ENCODE measurements around the gene SEMA4F.
A peak's percentile ranks its signal among the peaks of the same experiment; 100 is the strongest.

The SEMA4F gene

DNA sequence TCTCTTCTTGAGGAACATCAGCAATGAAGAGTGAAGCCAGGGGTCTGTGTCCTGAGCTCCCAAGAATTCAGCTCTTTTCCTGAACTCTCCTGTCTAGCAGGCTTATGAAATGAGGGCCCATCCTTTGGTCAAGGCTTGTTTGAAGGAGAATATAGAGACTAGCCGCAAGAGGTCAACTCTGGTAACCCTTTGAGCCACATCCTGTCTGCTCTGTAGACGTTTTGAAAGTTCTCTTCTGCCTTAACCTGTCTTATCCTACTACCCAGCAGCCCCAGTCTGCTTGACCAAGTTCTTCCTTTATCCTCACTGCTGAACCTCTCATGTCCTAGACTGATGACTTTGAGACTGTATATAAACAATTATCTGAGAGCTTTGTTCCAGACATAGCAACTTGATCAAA, 5.4 kb downstream of the SEMA4F start:
- DNase-seq, result no peak

DNA sequence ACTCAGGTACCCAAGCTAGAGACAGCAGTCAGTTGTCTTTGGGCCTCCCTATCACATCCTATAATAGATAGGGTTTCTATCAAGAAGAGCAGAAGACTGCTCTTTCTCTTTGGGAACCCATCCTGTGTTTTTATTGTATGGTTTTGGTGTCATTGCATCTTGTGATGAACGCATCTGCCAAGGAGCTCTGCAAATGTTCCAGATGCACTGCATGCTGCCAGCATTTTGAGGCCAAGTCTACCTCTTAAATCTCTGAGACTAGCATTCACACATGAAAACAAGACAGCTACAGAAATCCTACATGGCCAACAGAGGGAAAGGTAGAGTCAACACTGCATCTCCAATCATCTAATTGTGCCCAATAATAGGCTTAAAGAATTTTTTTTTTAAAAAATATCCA, 14.0 kb downstream of the SEMA4F start:
- no peak for DNase-seq

DNA sequence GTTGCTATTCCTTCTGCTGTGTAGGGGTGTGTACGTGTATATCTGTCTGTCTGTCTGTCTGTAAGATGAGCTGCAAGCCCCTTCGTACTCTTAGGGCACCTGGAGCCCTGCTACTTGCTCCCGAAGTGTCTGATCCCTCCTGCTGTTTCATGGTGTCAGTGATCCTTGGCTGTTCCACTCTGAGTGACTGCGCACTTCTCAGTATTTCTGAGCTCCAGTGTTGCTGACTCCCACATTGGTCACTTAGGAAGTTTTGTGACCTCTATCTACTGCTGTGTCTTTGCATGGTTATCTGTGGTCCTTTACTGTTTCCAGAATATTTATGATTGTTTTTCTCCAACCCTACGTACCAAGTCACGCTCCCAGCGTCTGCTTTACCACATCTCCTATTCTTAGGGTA, 16.2 kb downstream of the SEMA4F start:
- no peak for DNase-seq

DNA sequence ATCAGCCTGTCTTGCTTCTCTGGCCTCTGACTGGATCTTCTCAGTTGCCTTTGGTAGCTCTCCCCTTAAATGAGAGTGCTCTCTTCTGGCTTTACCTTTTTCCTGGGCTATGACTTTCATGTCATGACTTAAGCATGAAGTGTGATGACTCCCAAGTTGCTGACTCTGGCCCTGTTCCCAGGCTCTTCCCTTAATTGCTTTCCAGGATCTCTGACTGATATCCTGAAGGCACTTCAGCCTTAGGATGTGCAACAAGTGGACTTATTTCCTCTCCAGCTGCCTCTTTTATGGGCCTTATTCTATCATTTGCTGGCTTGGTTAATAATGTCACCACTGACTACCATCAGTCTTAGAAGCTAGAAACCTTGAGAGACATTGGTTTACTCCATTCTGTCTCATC, 17.4 kb downstream of the SEMA4F start:
- peak; percentile 18 for DNase-seq

DNA sequence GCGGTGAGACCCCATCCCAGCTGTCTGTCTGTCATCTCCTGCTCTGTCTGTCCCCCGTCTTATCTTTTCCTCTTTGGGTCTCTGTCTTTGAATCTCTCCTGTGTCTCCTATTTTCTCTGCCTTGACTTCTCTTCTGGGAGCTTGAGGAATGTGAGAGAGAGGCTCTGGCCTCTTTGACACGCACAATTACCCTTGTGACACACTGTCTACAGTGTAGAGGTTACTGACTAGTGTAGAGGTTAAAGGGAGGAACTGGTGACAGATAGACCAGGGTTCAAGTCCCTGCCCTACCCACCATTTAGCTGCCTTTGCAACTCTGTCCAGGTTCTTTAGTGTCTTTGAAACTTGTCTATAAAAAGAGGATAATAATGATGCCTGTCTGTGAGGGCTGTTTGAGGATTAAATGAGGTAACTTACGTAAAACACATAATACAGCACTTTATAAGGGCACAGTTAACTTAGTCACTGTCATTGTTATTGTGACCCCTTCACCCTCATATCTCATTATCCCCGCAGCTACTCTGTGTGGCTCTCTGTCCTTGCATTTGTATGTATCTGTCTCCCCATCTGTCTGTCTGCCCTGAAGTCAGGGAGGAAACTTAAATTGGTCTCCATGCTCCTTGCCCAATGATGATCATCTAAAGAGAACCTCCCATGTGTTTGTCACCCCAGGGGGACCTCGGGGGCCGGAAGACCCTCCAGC, 19.9 kb downstream of the SEMA4F start:
- no peak for DNase-seq

DNA sequence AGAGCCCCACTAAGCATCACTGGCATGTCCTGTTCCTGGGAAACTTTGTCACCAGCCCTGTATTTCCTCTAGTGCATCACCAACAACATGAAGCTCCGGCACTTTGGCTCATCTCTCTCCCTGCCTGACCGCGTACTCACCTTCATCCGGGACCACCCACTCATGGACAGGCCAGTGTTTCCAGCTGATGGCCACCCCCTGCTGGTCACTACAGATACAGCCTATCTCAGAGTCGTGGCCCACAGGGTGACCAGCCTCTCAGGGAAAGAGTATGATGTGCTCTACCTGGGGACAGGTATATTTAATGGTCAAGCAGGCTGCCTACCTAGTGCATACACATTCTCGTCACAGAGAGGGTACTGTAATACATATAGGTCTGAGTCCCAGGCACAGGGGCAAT, 21.0 kb downstream of the SEMA4F start:
- no peak for DNase-seq

DNA sequence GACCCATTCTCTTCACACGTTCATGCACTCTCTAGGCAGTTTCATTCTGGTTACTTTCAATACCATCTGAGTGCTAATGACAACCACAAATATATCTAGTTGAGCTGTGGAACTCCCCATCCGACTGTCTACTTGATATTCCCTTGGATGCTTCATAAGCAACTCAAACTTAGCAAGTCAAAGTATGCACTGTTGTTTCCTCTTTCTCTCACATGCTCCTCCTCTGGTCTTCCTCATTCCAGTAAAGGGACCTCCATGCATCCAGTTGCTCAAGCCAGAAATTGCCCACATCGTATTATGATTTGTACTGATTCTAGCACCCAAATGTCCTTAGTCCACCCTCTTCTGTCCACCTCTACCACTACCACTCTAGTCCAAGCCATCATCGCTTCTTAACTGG, 22.3 kb downstream of the SEMA4F start:
- DNase-seq, result no peak

DNA sequence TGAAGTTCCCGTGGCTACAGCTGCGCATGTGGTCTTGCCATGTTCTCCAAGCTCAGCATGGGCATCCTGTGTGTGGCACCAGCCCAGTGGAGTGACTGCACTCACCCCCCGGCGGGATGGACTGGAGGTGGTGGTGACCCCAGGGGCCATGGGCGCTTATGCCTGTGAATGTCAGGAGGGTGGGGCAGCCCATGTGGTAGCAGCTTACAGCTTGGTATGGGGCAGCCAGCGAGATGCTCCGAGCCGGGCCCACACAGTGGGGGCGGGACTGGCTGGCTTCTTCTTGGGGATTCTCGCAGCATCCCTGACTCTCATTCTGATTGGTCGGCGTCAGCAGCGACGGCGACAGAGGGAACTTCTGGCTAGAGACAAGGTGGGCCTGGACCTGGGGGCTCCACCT, 25.6 kb downstream of the SEMA4F start:
- no peak for DNase-seq

DNA sequence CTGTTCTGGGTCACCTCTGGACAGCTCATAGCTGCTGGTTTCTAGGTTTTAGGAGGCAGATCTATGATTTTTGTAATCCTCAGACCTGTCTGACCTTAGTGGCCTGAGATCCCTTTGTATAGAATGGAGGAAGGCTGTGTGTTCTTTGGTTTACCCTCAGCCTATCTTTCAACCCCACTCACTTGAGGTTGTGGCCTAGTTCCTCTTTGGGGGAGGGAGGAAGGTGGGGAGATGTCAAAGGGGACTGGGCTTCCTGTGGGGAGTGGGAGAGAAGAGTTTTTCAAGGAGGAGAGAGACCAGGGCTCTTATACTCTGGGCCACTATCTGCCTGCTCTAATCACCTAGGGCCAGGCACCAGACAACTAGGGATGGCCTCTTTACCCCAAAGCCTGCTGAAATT, 28.5 kb downstream of the SEMA4F start:
- DNase-seq, result no peak

DNA sequence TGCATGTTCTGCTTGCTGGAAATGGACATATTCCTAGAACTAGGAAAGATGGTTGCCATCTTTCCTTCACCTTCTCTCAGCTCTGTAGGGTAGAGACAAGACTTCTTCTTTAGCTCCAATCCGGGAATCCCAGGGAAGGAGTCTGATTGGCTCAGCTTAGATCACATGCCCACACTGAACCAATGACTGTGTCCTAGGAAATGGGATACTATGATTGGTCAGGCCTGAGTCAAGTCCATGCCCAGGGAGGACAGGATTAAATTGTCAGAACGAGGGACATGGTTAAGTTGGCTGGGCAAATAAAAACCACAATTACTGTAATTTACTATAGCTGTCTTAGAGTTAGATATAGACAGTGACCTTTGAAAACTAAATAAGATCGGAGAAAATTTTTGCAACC, 31.4 kb downstream of the SEMA4F start:
- no peak for DNase-seq

DNA sequence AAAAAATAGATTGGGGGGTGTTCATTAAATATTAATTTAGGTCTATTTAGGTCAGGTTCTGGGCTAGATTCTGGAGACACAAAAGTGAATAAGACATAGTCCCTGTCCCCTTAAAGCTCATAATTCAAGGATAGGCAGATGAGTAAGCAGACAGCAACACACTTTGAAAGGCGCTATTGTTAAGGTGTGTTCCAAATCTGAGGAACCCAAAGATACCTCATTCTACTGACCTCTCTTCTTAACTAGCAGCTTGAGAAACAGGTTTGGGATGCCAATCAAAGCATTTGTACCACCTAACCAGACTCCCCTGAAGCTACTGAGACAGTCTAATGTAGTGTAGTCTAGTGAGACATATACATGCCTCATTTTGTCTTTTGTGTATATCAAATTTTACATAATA, 34.8 kb downstream of the SEMA4F start:
- DNase-seq, result no peak

DNA sequence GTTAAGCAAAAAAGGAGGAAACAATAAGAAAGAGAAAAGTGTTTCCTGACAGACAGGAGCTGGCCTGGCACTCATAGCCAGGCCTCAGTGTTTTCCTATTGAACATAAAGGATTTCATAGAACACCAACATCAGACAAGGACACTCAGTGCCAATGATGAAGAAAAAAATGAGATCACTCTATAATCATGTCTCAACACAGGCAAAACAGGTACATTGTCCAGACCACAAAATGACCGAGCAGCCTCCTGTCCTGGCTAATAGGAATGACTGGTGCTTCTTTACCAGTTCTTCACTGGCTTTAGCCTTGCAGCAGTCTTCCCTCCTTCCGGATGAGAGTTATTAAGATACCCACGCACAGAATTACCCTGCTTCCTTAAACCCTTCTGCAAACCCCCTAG, 35.6 kb downstream of the SEMA4F start:
- no peak for DNase-seq

DNA sequence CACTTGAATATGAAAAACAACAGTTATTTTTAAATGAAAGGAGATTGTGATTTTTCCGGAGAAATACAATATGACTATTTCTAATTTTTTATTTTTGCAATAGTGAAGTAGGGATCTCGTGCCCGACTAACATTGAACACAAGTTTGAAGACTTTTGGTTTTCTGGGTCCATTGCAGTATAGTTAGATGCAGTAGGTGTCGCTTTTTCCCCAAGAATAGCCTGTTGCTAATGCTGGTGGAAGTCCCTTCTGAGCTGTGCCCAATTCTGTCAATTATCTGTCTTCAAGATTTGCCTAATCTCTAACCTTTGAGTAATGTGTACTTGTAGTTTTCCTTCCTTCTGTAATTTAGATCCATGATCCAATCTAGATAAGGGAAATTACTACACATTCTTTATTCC, 36.5 kb downstream of the SEMA4F start:
- DNase-seq, result peak; percentile 80

DNA sequence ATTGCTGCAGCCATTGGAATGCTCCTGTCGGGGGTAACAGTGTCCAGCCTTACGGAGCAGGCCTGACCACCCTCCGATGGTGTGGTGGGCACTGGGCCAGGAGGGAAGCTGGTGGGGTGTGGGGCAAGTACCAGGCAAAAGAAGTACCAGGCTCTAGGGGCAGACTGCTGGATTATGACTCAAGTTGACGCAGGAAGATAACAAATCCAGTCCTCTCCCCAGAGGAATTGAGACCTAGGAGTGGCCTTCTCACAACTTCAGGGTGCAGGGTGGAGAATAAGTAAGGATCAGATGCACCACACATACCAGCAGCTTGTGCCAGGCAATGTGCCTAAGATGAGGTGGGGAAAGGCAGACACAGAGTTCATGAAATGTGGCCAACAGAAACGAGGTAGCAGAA, 37.9 kb downstream of the SEMA4F start:
- no peak for DNase-seq

DNA sequence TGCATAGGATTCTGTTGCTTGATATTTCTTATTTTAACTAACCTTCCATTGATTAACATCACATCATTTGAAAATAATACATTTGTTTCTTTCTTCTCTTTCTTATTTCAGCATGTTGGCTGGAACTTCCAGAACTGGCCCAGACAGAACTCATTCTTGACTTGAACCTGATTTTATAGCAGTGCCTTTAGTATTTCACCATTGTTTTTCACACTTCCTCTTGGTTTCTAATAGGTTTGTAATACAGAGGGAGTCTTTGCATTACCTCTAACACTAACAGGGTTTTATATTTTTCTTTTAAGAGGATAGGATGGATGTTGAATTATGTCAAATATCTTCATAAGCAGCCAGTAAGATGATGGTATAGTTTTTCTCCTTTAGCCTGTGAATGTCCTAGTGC, 39.2 kb downstream of the SEMA4F start:
- DNase-seq, result no peak

DNA sequence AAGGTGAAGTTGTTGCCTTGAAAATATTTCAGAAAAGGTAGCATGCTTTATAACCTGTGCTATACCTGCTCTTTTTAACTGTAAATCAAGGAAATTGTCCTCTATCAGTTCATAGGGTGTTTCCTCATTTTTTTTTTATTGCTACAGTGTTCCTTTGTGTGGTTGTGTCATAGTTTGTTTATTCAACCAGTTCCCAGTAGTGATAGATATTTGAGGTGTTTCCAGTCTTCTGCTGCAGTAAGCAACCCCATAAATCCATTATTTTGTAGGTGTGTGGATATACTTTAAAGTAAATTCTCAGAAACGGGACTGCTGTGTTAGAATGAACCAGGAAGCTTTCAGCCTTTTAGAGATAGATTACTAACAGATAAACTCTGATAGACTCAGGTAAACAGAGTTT, 39.6 kb downstream of the SEMA4F start:
- DNase-seq, result no peak

DNA sequence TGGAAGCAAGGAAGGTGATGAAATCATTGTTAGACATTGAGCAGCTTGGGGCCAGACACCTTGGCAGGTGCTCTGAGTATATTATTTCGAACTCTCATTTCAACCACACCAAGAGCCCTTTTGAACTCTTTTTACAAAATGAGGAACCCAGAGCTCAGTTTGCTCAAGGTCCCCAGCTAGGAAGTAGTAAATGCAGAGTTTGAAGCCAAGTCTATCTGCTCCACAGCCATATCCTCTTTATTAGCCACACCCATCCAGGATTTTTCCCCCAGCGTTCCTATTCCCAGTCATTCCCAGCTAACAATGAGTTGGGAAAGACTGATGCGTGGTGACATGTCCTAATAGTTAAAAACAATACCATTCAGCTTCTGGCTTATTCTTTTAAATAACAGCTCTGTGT, 40.2 kb downstream of the SEMA4F start:
- no peak for DNase-seq

DNA sequence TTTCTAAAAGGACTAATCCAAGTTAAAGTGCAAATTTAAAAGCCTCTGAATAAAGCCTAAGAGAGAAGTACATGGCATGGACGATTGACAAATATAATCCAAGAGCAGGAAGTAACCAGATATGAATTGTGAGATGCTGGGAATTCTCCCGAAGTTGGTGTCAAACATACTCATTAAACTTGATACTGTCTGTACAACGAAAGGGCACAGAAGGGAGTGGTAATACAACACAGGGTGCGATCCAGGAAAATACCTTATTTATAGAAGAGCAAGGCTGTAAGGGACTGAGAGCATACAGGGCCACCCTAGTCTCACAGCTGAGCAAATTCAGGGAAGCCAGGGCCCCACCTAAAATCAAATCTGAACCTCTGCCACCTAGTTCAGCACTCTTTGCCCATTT, 41.6 kb downstream of the SEMA4F start:
- DNase-seq, result no peak

DNA sequence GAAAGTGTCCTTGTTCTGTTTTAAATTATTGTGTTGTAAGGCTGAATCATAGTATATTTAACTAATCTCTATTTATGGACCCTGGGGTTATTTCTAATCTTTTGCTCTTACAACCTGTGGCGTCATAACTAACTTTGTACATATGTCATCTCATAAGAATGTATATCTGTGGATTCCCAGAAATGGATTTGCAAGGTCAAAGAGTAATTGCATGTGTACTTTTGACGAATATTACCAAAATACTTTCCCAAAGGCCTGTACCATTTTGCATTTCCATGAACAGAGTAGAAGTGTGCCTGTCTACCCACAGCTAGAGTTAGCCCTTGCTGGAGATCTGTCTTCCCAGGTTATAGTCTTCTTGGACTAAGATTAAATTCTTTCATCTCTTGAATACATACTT, 42.8 kb downstream of the SEMA4F start:
- no peak for DNase-seq

DNA sequence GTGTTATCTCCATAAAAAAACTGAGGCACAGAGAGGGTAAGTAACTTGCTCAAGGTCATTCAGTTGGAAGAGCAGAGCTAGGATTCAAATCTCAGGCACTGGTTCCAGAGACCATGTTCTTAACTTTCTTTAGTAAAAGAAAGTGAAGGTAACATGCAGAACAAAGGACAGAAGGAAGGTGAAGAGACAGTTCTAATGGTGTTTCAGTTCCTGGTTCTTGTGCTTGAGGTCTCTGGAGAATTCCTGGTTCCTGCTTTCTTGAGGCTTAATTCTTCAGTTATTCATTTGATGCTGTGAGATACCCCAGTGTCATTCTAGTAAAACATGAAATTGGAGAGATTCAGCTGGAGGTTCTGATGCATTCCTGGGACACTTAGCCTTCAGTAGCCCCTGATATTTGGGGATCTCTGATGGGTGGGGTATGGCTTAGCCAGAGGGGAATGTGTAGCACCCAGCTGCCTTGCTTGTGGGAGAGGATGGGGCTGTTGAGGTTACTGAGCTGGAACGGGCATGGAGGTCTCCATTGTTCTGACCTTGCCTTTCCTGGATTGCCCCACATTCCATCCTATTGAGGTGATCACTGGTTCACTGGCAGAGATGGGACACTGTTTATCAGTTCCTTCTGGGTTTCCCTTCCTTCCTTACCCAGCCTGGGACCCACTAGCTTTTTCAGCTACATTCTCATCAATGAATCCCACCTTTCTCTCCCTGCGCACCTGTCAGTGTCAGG, 46.8 kb downstream of the SEMA4F start:
- DNase-seq, result peak; percentile 35

DNA sequence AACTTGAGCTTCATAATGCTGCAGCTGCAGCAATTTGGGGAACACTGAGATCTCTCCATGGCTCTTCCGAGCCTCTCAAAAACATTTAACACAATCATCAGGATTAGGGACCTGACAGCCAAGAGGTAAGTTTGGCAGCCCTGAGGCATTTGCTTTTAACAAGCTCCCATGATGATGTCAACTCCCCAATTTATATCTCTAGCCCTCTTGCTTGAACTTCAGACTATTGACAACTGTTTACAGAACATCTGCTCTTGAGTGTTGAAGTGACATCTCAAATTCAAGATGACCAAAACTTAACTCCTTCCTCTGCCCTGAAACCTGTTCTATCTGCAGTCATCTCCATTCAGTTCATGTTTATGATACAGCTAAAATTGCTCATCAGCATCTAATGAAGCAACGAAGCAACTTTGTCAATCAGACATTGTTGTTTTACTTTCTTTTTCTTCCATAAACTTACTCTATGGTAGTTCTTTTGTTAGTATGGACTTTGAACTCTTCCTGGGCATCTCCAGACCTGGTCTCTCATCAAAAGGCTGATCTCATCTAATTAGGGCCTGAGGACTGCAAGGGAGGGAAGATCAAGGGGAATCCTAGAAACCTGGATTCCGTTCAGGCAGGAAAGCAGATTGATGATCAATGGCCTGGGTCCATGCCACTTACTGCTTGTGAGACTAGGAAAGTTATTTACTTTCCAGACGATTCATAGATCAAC, 48.1 kb downstream of the SEMA4F start:
- peak; percentile 10 for DNase-seq

DNA sequence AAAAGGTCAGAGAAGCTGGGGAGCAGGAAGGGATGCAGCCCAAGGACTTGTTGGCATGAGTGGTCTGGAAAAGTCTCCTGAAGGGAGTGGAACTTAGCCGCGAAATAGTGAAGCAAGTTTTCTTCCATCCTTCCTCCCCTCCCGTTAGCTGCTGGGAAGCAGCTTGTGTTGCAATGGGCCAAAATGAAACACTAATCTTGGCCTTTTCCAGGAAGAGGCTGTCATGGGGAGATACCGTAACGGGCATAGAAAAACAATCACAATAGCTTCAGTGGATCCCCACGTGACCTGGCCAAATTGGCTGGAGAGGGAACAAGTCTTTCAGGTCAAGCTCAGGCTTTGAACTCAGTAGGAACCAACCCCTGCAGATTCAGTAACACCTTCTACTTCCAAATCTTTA, 49.3 kb downstream of the SEMA4F start:
- no peak for DNase-seq

DNA sequence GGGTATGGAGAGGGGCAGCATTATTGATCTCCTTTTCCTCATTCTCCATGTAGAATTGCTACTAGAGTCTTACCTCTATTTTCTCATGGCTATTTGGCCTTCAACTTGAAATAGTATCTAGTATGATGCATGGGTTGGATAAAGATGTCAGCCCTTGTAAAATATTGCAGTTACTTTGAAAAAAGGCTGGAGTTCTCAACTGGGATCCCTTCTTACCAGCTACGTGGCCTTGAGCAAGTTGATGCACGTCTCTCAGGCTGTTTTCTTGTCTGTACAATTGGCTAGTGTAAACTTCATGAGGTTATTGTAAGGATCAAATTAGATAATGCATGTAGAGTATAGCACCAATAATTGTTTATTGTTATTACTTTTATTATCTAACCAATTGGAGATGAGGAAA, 50.2 kb downstream of the SEMA4F start:
- DNase-seq, result no peak

DNA sequence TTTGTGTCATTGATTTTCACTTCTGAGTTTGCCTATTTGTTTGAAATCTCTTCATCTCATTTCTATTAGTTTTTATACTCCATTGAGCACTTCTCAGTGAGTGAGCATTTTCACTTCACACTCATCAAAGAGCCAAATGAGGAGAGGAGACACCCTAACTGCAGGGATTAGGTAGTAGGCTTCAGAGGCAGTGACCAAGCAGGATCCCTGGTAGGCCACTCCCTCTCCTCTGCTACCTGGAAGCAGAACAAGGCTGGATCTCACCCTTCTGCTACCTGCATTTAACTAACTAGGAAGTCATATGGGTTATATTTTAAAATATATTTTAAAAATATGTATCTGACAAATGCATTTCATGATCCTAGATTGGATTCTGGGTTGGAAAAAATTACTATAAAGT, 52.7 kb downstream of the SEMA4F start:
- no peak for DNase-seq
